OCI-LY3 (cell line): Measurements from ENCODE around the gene ULK1.

ENCODE experiments used
- EZH2phosphoT487 ChIP-seq: fragments of 200-600 bp; shearing (Covaris generic); IDR thresholded peaks from 2 replicates; pipeline ENCODE4 v1.6.1; 2018; ENCODE audit warnings: antibody characterized with exemption, mixed run types, low read depth
- TF ChIP-seq, protein P1 (sequence below): fragments of 200-600, 300-600 bp; sonication (generic); IDR thresholded peaks from 2 replicates; pipeline ENCODE4 v1.5.1; 2014; ENCODE audit warnings: antibody characterized with exemption, low read length, low read depth

DNA sequence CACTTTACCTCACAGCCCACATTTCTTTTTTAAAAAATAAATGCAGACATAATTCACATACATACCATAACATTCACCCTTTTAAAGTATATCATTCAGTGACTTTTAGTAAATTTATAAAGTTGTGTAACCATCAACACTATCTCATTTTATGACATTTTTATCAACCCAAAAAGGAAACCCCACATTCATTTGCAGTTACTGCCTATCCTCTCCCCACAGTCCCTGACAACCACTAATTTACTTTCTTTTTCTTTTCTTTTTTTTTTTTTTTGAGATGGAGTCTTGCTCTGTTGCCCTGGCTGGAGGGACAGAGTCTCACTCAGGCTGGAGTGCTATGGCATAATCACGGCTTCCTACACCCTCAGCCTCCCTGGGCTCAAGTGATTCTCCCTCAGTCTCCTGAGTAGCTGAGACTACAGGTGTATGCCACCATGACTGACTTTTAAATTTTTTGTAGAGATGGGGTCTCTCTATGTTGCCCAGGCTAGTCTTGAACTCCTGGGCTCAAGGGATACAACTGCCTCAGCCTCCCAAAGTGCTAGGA is 53.8 kb downstream of the ULK1 start:
- TF ChIP-seq, protein P1, sequence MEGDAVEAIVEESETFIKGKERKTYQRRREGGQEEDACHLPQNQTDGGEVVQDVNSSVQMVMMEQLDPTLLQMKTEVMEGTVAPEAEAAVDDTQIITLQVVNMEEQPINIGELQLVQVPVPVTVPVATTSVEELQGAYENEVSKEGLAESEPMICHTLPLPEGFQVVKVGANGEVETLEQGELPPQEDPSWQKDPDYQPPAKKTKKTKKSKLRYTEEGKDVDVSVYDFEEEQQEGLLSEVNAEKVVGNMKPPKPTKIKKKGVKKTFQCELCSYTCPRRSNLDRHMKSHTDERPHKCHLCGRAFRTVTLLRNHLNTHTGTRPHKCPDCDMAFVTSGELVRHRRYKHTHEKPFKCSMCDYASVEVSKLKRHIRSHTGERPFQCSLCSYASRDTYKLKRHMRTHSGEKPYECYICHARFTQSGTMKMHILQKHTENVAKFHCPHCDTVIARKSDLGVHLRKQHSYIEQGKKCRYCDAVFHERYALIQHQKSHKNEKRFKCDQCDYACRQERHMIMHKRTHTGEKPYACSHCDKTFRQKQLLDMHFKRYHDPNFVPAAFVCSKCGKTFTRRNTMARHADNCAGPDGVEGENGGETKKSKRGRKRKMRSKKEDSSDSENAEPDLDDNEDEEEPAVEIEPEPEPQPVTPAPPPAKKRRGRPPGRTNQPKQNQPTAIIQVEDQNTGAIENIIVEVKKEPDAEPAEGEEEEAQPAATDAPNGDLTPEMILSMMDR, result no peak
- no peak for TF ChIP-seq EZH2phosphoT487
